Astrocyte (in vitro differentiated cells and primary cell): ENCODE measurements around the gene CAPZA2. TPM values are rescaled to one million over a fixed set of nuclear protein-coding genes. Genes with fewer than 3 reads are reported as not detected.

Experiments
- DNase-seq: peaks from one replicate; pipeline ENCODE4 v3.0.0-alpha.2; 2010; ENCODE audit warnings: low read depth
- FAIRE-seq: peaks from 2 replicates; lab custom pipeline; 2011; peaks lifted over from hg19 to GRCh38; lab: Jason Lieb, UNC
- H2AFZ ChIP-seq: 2 replicates; pipeline ENCODE4 v1.6.0; 2012; ENCODE audit warnings: low read depth, low read length, inconsistent platforms
- H3K27ac ChIP-seq: 2 replicates; pipeline ENCODE4 v1.5.1; 2011; ENCODE audit warnings: low read depth, low read length, inconsistent platforms
- H3K27me3 ChIP-seq: 2 replicates; pipeline ENCODE4 v1.6.0; 2011; ENCODE audit warnings: low read length, inconsistent platforms; ENCODE audit not compliant: insufficient read depth
- H3K36me3 ChIP-seq: 2 replicates; pipeline ENCODE4 v1.5.1; 2011; ENCODE audit warnings: low read length, inconsistent platforms; ENCODE audit not compliant: insufficient read depth
- H3K4me1 ChIP-seq: 2 replicates; pipeline ENCODE4 v1.5.1; 2011; ENCODE audit warnings: low read length, inconsistent platforms; ENCODE audit not compliant: insufficient read depth
- H3K4me2 ChIP-seq: 2 replicates; pipeline ENCODE4 v1.6.0; 2012; ENCODE audit warnings: low read length, inconsistent platforms
- H3K4me3 ChIP-seq: 2 replicates; pipeline ENCODE4 v1.5.1; 2011; ENCODE audit warnings: low read depth, mild to moderate bottlenecking, low read length, inconsistent platforms; ENCODE audit not compliant: insufficient read depth
- H3K79me2 ChIP-seq: 2 replicates; pipeline ENCODE4 v1.6.0; 2012; ENCODE audit warnings: mild to moderate bottlenecking, low read length, inconsistent platforms; ENCODE audit not compliant: insufficient read depth
- H3K9ac ChIP-seq: 2 replicates; pipeline ENCODE4 v1.6.0; 2012; ENCODE audit warnings: mild to moderate bottlenecking, low read length, inconsistent platforms
- H3K9me3 ChIP-seq: 2 replicates; pipeline ENCODE4 v1.5.1; 2012; ENCODE audit warnings: low read depth, mild to moderate bottlenecking, low read length, inconsistent platforms; ENCODE audit not compliant: insufficient read depth
- H4K20me1 ChIP-seq: 2 replicates; pipeline ENCODE4 v1.6.0; 2012; ENCODE audit warnings: low read length, inconsistent platforms; ENCODE audit not compliant: insufficient read depth
- H3K27ac Mint-ChIP-seq: one replicate; pipeline ENCODE4 v1.8.0; 2021; ENCODE audit warnings: mild to moderate bottlenecking, mixed read lengths; ENCODE audit not compliant: unreplicated experiment
- H3K27me3 Mint-ChIP-seq: one replicate; pipeline ENCODE4 v1.8.0; 2021; ENCODE audit warnings: low read depth, mixed read lengths; ENCODE audit not compliant: unreplicated experiment
- H3K36me3 Mint-ChIP-seq: one replicate; pipeline ENCODE4 v1.8.0; 2021; ENCODE audit warnings: low read depth, mixed read lengths; ENCODE audit not compliant: unreplicated experiment
- H3K4me1 Mint-ChIP-seq: one replicate; pipeline ENCODE4 v1.8.0; 2021; ENCODE audit warnings: low read depth, mixed read lengths; ENCODE audit not compliant: unreplicated experiment
- H3K4me3 Mint-ChIP-seq: one replicate; pipeline ENCODE4 v1.8.0; 2021; ENCODE audit warnings: mild to moderate bottlenecking, moderate library complexity, mixed read lengths; ENCODE audit not compliant: unreplicated experiment
- H3K9me3 Mint-ChIP-seq: one replicate; pipeline ENCODE4 v1.8.0; 2021; ENCODE audit warnings: mild to moderate bottlenecking, mixed read lengths; ENCODE audit not compliant: unreplicated experiment
- CTCF ChIP-seq: IDR thresholded peaks from 2 replicates; pipeline ENCODE4 v1.5.1; 2011; ENCODE audit warnings: low read depth, mild to moderate bottlenecking, inconsistent platforms, low read length, moderate library complexity; ENCODE audit not compliant: insufficient read depth
- EZH2 ChIP-seq: IDR thresholded peaks from 2 replicates; pipeline ENCODE4 v1.6.1; 2012; ENCODE audit warnings: mild to moderate bottlenecking, low read length, inconsistent platforms; ENCODE audit not compliant: insufficient read depth
- total RNA-seq: library from RNA; stranded (reverse); gene quantifications from 2 replicates; pipeline ENCODE4 v1.2.1, GENCODE V29; 2021

The CAPZA2 gene
- total RNA-seq, 1 donor from 2014 or later: 261 TPM

- Histone ChIP-seq H2AFZ (no peak overlapping the region), H3K36me3 (peaks cover 23% of the 10 kb centered on the region), H3K4me2 (no peak overlapping the region), H3K4me1 (no peaks in the 10 kb centered on the region), H3K9ac (no peak overlapping the region), H3K79me2 (no peaks in the 10 kb centered on the region), H4K20me1 (peaks cover 9% of the 10 kb centered on the region), H3K27ac (no peak overlapping the region), H3K27me3 (no peaks in the 10 kb centered on the region), H3K9me3 (no peaks in the 10 kb centered on the region), H3K4me3 (no peak overlapping the region)
- peaks cover 17% of the 10 kb centered on the region for H3K36me3 Mint-ChIP-seq
- TF ChIP-seq EZH2 (no peak), CTCF (no peak)
- H3K4me3 Mint-ChIP-seq: no peak overlapping the region
- H3K9me3 Mint-ChIP-seq: no peaks in the 10 kb centered on the region
- H3K27me3 Mint-ChIP-seq: no peaks in the 10 kb centered on the region
- DNase-seq (no peak), FAIRE-seq (no peak)
- no peak overlapping the region for H3K27ac Mint-ChIP-seq
- peaks cover 5% of the 10 kb centered on the region for H3K4me1 Mint-ChIP-seq
Observed at GRCh38 chr7:116912269-116912909, 50.0 kb downstream of the CAPZA2 start.

GRCh38 chr7:116918704-116919103 lies 56.3 kb downstream of the CAPZA2 start:
- Mint-ChIP-seq H3K4me3 (no peak overlapping the region), H3K4me1 (peaks cover 11% of the 10 kb centered on the region), H3K27me3 (no peaks in the 10 kb centered on the region), H3K27ac (no peak overlapping the region), H3K36me3 (peaks cover 15% of the 10 kb centered on the region), H3K9me3 (no peaks in the 10 kb centered on the region)
- H2AFZ ChIP-seq: no peak overlapping the region
- H3K27me3 ChIP-seq: no peaks in the 10 kb centered on the region
- H3K36me3 ChIP-seq: peaks cover 23% of the 10 kb centered on the region
- no peaks in the 10 kb centered on the region for H3K79me2 ChIP-seq
- no peak for TF ChIP-seq EZH2
- TF ChIP-seq CTCF: no peak
- H3K9me3 ChIP-seq: no peaks in the 10 kb centered on the region
- H3K4me3 ChIP-seq: no peak overlapping the region
- FAIRE-seq (no peak), DNase-seq (no peak)
- no peak overlapping the region for H3K4me2 ChIP-seq
- H3K9ac ChIP-seq: no peak overlapping the region
- H3K4me1 ChIP-seq: no peaks in the 10 kb centered on the region
- H3K27ac ChIP-seq: no peak overlapping the region
- peaks cover 8% of the 10 kb centered on the region for H4K20me1 ChIP-seq

GRCh38 chr7:116920359-116920758 lies 58.0 kb downstream of the CAPZA2 start:
- Mint-ChIP-seq H3K4me3 (no peak overlapping the region), H3K4me1 (peaks cover 15% of the 10 kb centered on the region), H3K27ac (peak overlapping the region; percentile 56), H3K9me3 (no peaks in the 10 kb centered on the region), H3K27me3 (no peaks in the 10 kb centered on the region), H3K36me3 (peaks cover 9% of the 10 kb centered on the region)
- H3K27ac ChIP-seq: no peak overlapping the region
- no peak overlapping the region for H3K4me3 ChIP-seq
- no peaks in the 10 kb centered on the region for H3K27me3 ChIP-seq
- H3K36me3 ChIP-seq: peaks cover 18% of the 10 kb centered on the region
- H4K20me1 ChIP-seq: peaks cover 8% of the 10 kb centered on the region
- no peaks in the 10 kb centered on the region for H3K9me3 ChIP-seq
- TF ChIP-seq CTCF (no peak), EZH2 (no peak)
- H2AFZ ChIP-seq: no peak overlapping the region
- no peak overlapping the region for H3K9ac ChIP-seq
- H3K79me2 ChIP-seq: no peaks in the 10 kb centered on the region
- FAIRE-seq: no peak
- no peak overlapping the region for H3K4me2 ChIP-seq
- no peak for DNase-seq
- peaks cover 5% of the 10 kb centered on the region for H3K4me1 ChIP-seq
